SK-N-SH (cell line): ENCODE data around the gene ABHD16A. TPM values are rescaled to one million over a fixed set of nuclear protein-coding genes. Genes with fewer than 3 reads are reported as not detected.

Experiments
- CTCF ChIA-PET: fragments of 300-600, 350-600 bp; formaldehyde crosslinking; extraction: SDS; loops from one replicate; lab custom pipeline; 2021; lab: Yijun Ruan, JAX
- POLR2A ChIA-PET: fragments of 350-600 bp; sonication (Branson Sonifier 250); formaldehyde crosslinking; extraction: SDS; loops from one replicate; lab custom pipeline; 2020; ENCODE audit warnings: antibody characterized with exemption, inconsistent platforms; lab: Yijun Ruan, JAX
- DNase-seq: peaks from one replicate; pipeline ENCODE4 v3.0.0; 2012
- H2AFZ ChIP-seq: fragments of 200-600 bp; sonication (generic); 2 replicates; pipeline ENCODE4 v1.8.1; 2016; ENCODE audit warnings: antibody characterized with exemption, mild to moderate bottlenecking, low read depth
- H3F3A ChIP-seq: fragments of 200-600 bp; sonication (generic); replicated peaks from 2 replicates; pipeline ENCODE3; 2016; ENCODE audit warnings: antibody characterized with exemption, mild to moderate bottlenecking; ENCODE audit not compliant: insufficient read depth
- H3K27ac ChIP-seq, 2 experiments: fragments of 200-500 bp in 1 of 2; fragments of 200-600 bp in 1 of 2; sonication (Bioruptor generic) in 1 of 2; sonication (generic), shearing (Covaris generic) in 1 of 2; 2 replicates each; pipeline versions ENCODE4 v1.5.1 to v1.6.1; 2014 to 2016; ENCODE audit warnings: low read depth in 2 of 2, inconsistent platforms in 1 of 2, low read length in 1 of 2, mild to moderate bottlenecking in 1 of 2, mixed read lengths in 1 of 2
- H3K27me3 ChIP-seq: fragments of 200-600 bp; sonication (generic), shearing (Covaris generic); 2 replicates; pipeline ENCODE4 v1.6.1; 2016; ENCODE audit warnings: mixed run types; ENCODE audit not compliant: insufficient read depth
- H3K36me3 ChIP-seq, 2 experiments: fragments of 200-500 bp in 1 of 2; fragments of 200-600 bp in 1 of 2; sonication (Bioruptor generic) in 1 of 2; sonication (generic) in 1 of 2; replicated peaks in 1 of 2; 2 replicates each; pipeline versions ENCODE3 to v1.5.1; 2014 to 2016; ENCODE audit warnings: low read length in 1 of 2, mild to moderate bottlenecking in 1 of 2; ENCODE audit not compliant: insufficient read depth in 2 of 2, control insufficient read depth in 1 of 2
- H3K4me1 ChIP-seq, 2 experiments: fragments of 200-500 bp in 1 of 2; fragments of 200-600 bp in 1 of 2; sonication (Bioruptor generic) in 1 of 2; sonication (generic), shearing (Covaris generic) in 1 of 2; 2 replicates each; pipeline versions ENCODE4 v1.5.1 to v1.6.1; 2014 to 2016; ENCODE audit warnings: low read depth in 1 of 2, low read length in 1 of 2, mixed run types in 1 of 2; ENCODE audit not compliant: insufficient read depth in 2 of 2, control insufficient read depth in 1 of 2
- H3K4me2 ChIP-seq: fragments of 200-600 bp; sonication (generic), shearing (Covaris generic); 2 replicates; pipeline ENCODE4 v1.6.1; 2017; ENCODE audit warnings: mixed run types
- H3K4me3 ChIP-seq, 2 experiments: fragments of 200-500 bp in 1 of 2; fragments of 200-600 bp in 1 of 2; sonication (Bioruptor generic) in 1 of 2; sonication (generic), shearing (Covaris generic) in 1 of 2; 2 replicates each; pipeline versions ENCODE4 v1.5.1 to v1.8.1; 2014 to 2016; ENCODE audit warnings: low read depth in 2 of 2, inconsistent platforms in 1 of 2, low read length in 1 of 2, mild to moderate bottlenecking in 1 of 2, mixed read lengths in 1 of 2, moderate library complexity in 1 of 2
- H3K79me2 ChIP-seq: fragments of 200-600 bp; sonication (generic); 2 replicates; pipeline ENCODE4 v1.8.1; 2017; ENCODE audit warnings: mild to moderate bottlenecking; ENCODE audit not compliant: insufficient read depth
- H3K9ac ChIP-seq: fragments of 200-600 bp; sonication (generic); 2 replicates; pipeline ENCODE4 v1.6.1; 2017; ENCODE audit warnings: mixed run types
- H3K9me2 ChIP-seq: fragments of 200-600 bp; sonication (generic); 2 replicates; pipeline ENCODE4 v1.6.1; 2017; ENCODE audit warnings: mixed run types
- H3K9me3 ChIP-seq: fragments of 200-600 bp; sonication (generic); 2 replicates; pipeline ENCODE4 v1.6.1; 2017; ENCODE audit warnings: mixed run types, mild to moderate bottlenecking, moderate library complexity
- H4K20me1 ChIP-seq: fragments of 200-600 bp; sonication (generic); 2 replicates; pipeline ENCODE4 v1.6.1; 2017; ENCODE audit warnings: mild to moderate bottlenecking, mixed run types; ENCODE audit not compliant: insufficient read depth
- CHD2 ChIP-seq: fragments of 150-350 bp; IDR thresholded peaks from 2 replicates; pipeline ENCODE4 v1.6.1; 2018; ENCODE audit warnings: low read length; ENCODE audit not compliant: partially characterized antibody
- EP300 ChIP-seq, 2 experiments: IDR thresholded peaks; 2 replicates each; pipeline versions ENCODE4 v1.4.0 to v1.6.1; 2012; ENCODE audit warnings: borderline replicate concordance in 1 of 2, low read depth in 1 of 2, low read length in 1 of 2
- EZH2phosphoT487 ChIP-seq: fragments of 200-600 bp; sonication (generic); IDR thresholded peaks from 2 replicates; pipeline ENCODE4 v1.6.1; 2017; ENCODE audit warnings: low read depth, mixed run types, mild to moderate bottlenecking, antibody characterized with exemption, moderate library complexity, borderline replicate concordance
- FOSL2 ChIP-seq: IDR thresholded peaks from 2 replicates; pipeline ENCODE4 v1.4.0; 2012; ENCODE audit warnings: low read depth, mild to moderate bottlenecking, moderate library complexity, borderline replicate concordance
- FOXJ3 ChIP-seq: sonication (generic); formaldehyde crosslinking; IDR thresholded peaks from 2 replicates; pipeline ENCODE4 v1.5.1; 2020; ENCODE audit warnings: mild to moderate bottlenecking, missing genetic modification reagents
- GABPA ChIP-seq: IDR thresholded peaks from 2 replicates; pipeline ENCODE4 v1.4.0; 2012; ENCODE audit warnings: low read depth, mild to moderate bottlenecking
- GATA2 ChIP-seq: sonication (generic); formaldehyde crosslinking; IDR thresholded peaks from 2 replicates; pipeline ENCODE4 v1.5.0; 2020; ENCODE audit warnings: mild to moderate bottlenecking, missing genetic modification reagents
- MXI1 ChIP-seq: IDR thresholded peaks from 2 replicates; pipeline ENCODE4 v1.6.1; 2012; ENCODE audit warnings: mild to moderate bottlenecking, low read depth, low read length, improper control_type of control experiment
- NFIC ChIP-seq: IDR thresholded peaks from 2 replicates; pipeline ENCODE4 v1.4.0; 2012; ENCODE audit warnings: borderline replicate concordance
- POLR2AphosphoS5 ChIP-seq: IDR thresholded peaks from 2 replicates; pipeline ENCODE4 v1.6.1; 2012; ENCODE audit warnings: low read depth, low read length
- RAD21 ChIP-seq: IDR thresholded peaks from 2 replicates; pipeline ENCODE4 v1.6.1; 2012; ENCODE audit warnings: mild to moderate bottlenecking, low read length
- RXRA ChIP-seq: IDR thresholded peaks from 2 replicates; pipeline ENCODE4 v1.4.0; 2012; ENCODE audit warnings: low read depth, mild to moderate bottlenecking, borderline replicate concordance
- TAF1 ChIP-seq: IDR thresholded peaks from 2 replicates; pipeline ENCODE4 v1.6.1; 2012; ENCODE audit warnings: low read depth, mild to moderate bottlenecking, low read length, moderate library complexity, borderline replicate concordance
- TEAD4 ChIP-seq: IDR thresholded peaks from 2 replicates; pipeline ENCODE4 v1.4.0; 2012; ENCODE audit warnings: mild to moderate bottlenecking, borderline replicate concordance; ENCODE audit not compliant: insufficient read depth
- YY1 ChIP-seq: IDR thresholded peaks from 2 replicates; pipeline ENCODE4 v1.4.0; 2012; ENCODE audit warnings: low read depth, mild to moderate bottlenecking
- WGBS: methylation state at CpG from one replicate; pipeline ENCODE4 v1.1.6; 2017; ENCODE audit warnings: low lambda C conversion rate; 5-methylcytosine and 5-hydroxymethylcytosine counted together
- polyA plus RNA-seq, 3 experiments: library from polyadenylated mRNA; depleted of rRNA; stranded (reverse); fragments of >200 nt; gene quantifications; 2 replicates each; pipeline ENCODE4 v1.2.3, GENCODE V29; 2012
- TF ChIP-seq, protein P1 (sequence below): IDR thresholded peaks from 2 replicates; pipeline ENCODE4 v1.4.0; 2012; ENCODE audit warnings: low read depth, borderline replicate concordance
- TF ChIP-seq, protein P2 (sequence below): IDR thresholded peaks from 2 replicates; pipeline ENCODE4 v1.6.1; 2012; ENCODE audit warnings: mild to moderate bottlenecking, low read depth, low read length, moderate library complexity
- TF ChIP-seq, protein P3 (sequence below): fragments of 200-600 bp; sonication (generic); IDR thresholded peaks from 2 replicates; pipeline ENCODE4 v1.6.1; 2017; ENCODE audit warnings: antibody characterized with exemption, mild to moderate bottlenecking, moderate library complexity
- TF ChIP-seq, protein P4 (sequence below): IDR thresholded peaks from 2 replicates; pipeline ENCODE4; 2012

The ABHD16A gene
- polyA plus RNA-seq, 1 of the 3 experiments (the other 2 are of a cell fraction) = 49.3 TPM

DNA sequence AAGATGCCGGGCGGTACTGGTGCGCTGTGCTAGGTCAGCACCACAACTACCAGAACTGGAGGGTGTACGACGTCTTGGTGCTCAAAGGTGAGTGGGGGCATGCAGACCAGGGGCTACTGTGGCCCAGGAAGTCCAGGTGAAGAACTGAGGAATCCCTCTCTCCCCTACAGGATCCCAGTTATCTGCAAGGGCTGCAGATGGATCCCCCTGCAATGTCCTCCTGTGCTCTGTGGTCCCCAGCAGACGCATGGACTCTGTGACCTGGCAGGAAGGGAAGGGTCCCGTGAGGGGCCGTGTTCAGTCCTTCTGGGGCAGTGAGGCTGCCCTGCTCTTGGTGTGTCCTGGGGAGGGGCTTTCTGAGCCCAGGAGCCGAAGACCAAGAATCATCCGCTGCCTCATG, 4.6 kb upstream of the ABHD16A start:
- Histone ChIP-seq H3F3A (peaks cover 12% of the 10 kb centered on the region), H3K4me1 (no peaks in the 10 kb centered on the region; a peak in 1 of 4 replicates), H3K79me2 (peaks cover 1% of the 10 kb centered on the region), H3K27ac (no peak overlapping the region), H3K9me3 (no peaks in the 10 kb centered on the region), H3K9ac (no peak overlapping the region), H3K27me3 (no peaks in the 10 kb centered on the region), H3K4me2 (no peak overlapping the region), H3K36me3 (no peaks in the 10 kb centered on the region), H3K4me3 (no peak overlapping the region), H2AFZ (no peak overlapping the region)
- 94% methylated on average over 7 of the region's 10 CpGs for whole genome bisulfite sequencing
- POLR2A ChIA-PET = no interaction called here
- TF ChIP-seq MXI1 (no peak), YY1 (no peak), RAD21 (no peak), FOSL2 (no peak), GATA2 (CRISPR knock-in tag) (no peak), TEAD4 (no peak), POLR2AphosphoS5 (no peak), CHD2 (no peak), NFIC (no peak)
- TF ChIP-seq, protein P1, sequence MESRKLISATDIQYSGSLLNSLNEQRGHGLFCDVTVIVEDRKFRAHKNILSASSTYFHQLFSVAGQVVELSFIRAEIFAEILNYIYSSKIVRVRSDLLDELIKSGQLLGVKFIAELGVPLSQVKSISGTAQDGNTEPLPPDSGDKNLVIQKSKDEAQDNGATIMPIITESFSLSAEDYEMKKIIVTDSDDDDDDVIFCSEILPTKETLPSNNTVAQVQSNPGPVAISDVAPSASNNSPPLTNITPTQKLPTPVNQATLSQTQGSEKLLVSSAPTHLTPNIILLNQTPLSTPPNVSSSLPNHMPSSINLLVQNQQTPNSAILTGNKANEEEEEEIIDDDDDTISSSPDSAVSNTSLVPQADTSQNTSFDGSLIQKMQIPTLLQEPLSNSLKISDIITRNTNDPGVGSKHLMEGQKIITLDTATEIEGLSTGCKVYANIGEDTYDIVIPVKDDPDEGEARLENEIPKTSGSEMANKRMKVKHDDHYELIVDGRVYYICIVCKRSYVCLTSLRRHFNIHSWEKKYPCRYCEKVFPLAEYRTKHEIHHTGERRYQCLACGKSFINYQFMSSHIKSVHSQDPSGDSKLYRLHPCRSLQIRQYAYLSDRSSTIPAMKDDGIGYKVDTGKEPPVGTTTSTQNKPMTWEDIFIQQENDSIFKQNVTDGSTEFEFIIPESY = no peak
- TF ChIP-seq, all 33 proteins: peak for 0
- CTCF ChIA-PET = interaction anchor here (1.5 kb wide), 1 partner anchor 22 kb away, joined by 5 read pairs; the partner anchor contains the start of gene DDAH2
- no peaks in the 10 kb centered on the region for H3K9me2 ChIP-seq
- no peak for DNase-seq
- H4K20me1 ChIP-seq = no peaks in the 10 kb centered on the region

DNA sequence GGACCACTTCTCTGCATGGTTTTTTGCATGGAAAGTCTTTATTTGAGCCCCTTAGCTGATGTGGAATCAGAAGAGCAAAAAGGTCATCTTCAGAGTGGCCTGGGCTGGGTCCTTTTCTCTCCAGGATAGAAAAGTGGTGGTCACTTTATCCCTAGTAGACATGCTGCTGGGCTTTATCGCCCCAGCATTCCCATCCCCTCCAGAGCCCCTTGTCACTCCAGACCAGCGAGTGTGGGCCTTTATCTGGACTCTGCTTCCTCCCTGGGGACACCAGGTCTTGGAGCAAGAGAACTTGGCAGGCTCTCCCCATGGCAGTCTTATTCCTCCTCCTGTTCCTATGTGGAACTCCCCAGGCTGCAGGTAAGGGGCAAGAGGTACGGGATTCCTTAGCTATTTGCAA, 3.5 kb upstream of the ABHD16A start, which contains the start of gene LY6G6F:
Gene LY6G6F, plus strand, starts transcription at position 268 of the 400 bp plus-strand sequence. Its CDS starts 41 bp downstream, at position 309.
- WGBS = 75% methylated on average over 1 of the region's 3 CpGs
- POLR2A ChIA-PET = interaction anchor here (0.5 kb wide), 1 partner anchor 84 kb away, joined by 5 read pairs; no protein-coding TSS in a partner anchor
- H3K9me2 ChIP-seq = no peaks in the 10 kb centered on the region
- TF ChIP-seq, protein P2, sequence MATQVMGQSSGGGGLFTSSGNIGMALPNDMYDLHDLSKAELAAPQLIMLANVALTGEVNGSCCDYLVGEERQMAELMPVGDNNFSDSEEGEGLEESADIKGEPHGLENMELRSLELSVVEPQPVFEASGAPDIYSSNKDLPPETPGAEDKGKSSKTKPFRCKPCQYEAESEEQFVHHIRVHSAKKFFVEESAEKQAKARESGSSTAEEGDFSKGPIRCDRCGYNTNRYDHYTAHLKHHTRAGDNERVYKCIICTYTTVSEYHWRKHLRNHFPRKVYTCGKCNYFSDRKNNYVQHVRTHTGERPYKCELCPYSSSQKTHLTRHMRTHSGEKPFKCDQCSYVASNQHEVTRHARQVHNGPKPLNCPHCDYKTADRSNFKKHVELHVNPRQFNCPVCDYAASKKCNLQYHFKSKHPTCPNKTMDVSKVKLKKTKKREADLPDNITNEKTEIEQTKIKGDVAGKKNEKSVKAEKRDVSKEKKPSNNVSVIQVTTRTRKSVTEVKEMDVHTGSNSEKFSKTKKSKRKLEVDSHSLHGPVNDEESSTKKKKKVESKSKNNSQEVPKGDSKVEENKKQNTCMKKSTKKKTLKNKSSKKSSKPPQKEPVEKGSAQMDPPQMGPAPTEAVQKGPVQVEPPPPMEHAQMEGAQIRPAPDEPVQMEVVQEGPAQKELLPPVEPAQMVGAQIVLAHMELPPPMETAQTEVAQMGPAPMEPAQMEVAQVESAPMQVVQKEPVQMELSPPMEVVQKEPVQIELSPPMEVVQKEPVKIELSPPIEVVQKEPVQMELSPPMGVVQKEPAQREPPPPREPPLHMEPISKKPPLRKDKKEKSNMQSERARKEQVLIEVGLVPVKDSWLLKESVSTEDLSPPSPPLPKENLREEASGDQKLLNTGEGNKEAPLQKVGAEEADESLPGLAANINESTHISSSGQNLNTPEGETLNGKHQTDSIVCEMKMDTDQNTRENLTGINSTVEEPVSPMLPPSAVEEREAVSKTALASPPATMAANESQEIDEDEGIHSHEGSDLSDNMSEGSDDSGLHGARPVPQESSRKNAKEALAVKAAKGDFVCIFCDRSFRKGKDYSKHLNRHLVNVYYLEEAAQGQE = no peak
- TF ChIP-seq EP300 (IDR thresholded peaks at IDR 0.05; ENCODE audit: borderline replicate concordance in 1 of 2, low read depth in 1 of 2, low read length in 1 of 2) (no peak), RAD21 (no peak), RXRA (no peak), TAF1 (no peak), GABPA (no peak), EZH2phosphoT487 (no peak), FOXJ3 (no peak)
- TF ChIP-seq, protein P3, sequence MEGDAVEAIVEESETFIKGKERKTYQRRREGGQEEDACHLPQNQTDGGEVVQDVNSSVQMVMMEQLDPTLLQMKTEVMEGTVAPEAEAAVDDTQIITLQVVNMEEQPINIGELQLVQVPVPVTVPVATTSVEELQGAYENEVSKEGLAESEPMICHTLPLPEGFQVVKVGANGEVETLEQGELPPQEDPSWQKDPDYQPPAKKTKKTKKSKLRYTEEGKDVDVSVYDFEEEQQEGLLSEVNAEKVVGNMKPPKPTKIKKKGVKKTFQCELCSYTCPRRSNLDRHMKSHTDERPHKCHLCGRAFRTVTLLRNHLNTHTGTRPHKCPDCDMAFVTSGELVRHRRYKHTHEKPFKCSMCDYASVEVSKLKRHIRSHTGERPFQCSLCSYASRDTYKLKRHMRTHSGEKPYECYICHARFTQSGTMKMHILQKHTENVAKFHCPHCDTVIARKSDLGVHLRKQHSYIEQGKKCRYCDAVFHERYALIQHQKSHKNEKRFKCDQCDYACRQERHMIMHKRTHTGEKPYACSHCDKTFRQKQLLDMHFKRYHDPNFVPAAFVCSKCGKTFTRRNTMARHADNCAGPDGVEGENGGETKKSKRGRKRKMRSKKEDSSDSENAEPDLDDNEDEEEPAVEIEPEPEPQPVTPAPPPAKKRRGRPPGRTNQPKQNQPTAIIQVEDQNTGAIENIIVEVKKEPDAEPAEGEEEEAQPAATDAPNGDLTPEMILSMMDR = no peak
- TF ChIP-seq, protein P4, sequence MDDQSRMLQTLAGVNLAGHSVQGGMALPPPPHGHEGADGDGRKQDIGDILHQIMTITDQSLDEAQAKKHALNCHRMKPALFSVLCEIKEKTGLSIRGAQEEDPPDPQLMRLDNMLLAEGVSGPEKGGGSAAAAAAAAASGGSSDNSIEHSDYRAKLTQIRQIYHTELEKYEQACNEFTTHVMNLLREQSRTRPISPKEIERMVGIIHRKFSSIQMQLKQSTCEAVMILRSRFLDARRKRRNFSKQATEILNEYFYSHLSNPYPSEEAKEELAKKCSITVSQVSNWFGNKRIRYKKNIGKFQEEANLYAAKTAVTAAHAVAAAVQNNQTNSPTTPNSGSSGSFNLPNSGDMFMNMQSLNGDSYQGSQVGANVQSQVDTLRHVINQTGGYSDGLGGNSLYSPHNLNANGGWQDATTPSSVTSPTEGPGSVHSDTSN = no peak

More for the DNA sequence above, 3.5 kb upstream of the ABHD16A start, which contains the start of gene LY6G6F:
- H2AFZ ChIP-seq = no peak within 1 kb of the TSS
- H4K20me1 ChIP-seq = no peaks in the 10 kb centered on the region
- no peak for DNase-seq
- CTCF ChIA-PET = interaction anchor here (1.2 kb wide), 1 partner anchor 23 kb away, joined by 3 read pairs; no protein-coding TSS in a partner anchor
- no peak within 1 kb of the TSS for H3K9ac ChIP-seq
- no peaks in the 10 kb centered on the region for H3K27me3 ChIP-seq
- H3K4me3 ChIP-seq = no peak within 1 kb of the TSS
- H3K4me2 ChIP-seq = no peak within 1 kb of the TSS
- H3K9me3 ChIP-seq = no peaks in the 10 kb centered on the region
- H3F3A ChIP-seq = peaks cover 12% of the 10 kb centered on the region
- peaks cover 0 to 6% of the 10 kb centered on the region in 2 experiments; a peak in 2 of 4 replicates for H3K4me1 ChIP-seq
- peaks cover 12% of the 10 kb centered on the region for H3K79me2 ChIP-seq
- no peaks in the 10 kb centered on the region for H3K36me3 ChIP-seq
- H3K27ac ChIP-seq = no peak within 1 kb of the TSS
